CD4-positive, alpha-beta T cell treated with Interleukin-2 at 100 ng/mL for 4 hours (primary cell): ENCODE measurements around the gene SMARCC1.
"Not testable (repeated sequence)": the region's sequence is repeated elsewhere in the genome, so short reads cannot be mapped to it uniquely, and the experiment has no call there.

Source experiments
- DNase-seq: peaks from one replicate; pipeline ENCODE4 v3.0.0-alpha.2; 2020; ENCODE audit warnings: low spot score

The SMARCC1 gene

DNA sequence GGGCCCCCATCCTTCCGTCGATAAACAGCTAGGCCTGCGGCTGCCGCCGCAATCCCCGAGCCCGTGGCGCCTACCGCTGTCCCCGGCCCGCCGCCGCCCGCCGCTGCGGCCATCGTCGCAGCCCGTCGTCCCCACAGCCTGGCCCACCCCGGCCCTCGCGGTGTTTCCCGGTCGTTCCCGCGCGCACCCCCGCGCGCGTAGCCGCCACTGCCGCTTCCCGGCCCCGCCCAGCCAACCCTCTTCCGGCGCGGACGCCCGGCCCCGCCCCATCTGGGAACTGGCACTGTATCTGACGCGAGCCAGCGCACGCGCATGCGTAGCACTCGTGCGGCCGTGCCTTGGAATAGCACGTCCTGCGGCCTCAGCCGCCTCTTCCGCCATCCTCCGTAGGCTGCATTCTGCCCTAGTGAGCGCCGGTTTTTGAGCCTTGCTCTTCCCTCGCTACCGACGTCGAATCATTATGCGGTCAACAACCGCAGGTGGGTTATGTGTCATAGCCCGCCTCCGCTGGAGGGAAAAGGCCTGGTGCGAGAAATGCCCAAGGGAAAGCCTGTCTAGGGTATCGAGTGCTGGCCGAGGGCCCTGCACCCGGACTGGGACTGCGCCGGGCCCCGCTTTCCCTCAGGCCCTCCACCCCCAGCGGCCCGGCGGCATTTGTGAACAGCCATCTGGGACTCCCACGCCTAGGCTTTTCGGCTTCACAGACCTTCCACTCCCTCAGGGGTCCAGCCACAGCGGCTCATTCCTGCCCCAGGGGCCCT lies at the start of gene SMARCC1:
Gene SMARCC1, minus strand, starts transcription at position 209 of the 761 bp plus-strand sequence. Its CDS starts 96 bp downstream, at position 113.
- peak; percentile 96 for DNase-seq

- DNase-seq, result not testable (repeated sequence)
Observed at GRCh38 chr3:47829482-47829881, 47.8 kb upstream of the SMARCC1 start.

DNA sequence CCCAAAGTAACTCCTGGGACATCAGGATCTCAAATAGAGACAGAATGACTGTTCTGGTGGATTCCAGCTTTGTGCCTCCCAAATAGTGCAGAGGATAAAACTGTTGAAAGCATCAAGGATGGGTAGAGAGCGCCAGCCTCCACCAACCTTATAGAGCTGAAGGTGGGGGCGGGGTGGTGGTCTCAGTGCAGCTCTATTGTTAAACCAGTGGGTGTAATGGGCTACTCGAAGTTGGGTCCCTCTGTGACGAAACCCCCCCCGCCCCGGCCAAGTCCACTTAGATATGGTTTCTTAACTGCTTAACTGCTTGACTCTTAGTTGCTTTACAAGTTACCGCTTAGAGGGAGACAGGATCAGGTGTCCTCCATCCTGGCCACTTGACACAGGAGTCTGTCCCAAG lies 43.9 kb upstream of the SMARCC1 start:
- no peak for DNase-seq

DNA sequence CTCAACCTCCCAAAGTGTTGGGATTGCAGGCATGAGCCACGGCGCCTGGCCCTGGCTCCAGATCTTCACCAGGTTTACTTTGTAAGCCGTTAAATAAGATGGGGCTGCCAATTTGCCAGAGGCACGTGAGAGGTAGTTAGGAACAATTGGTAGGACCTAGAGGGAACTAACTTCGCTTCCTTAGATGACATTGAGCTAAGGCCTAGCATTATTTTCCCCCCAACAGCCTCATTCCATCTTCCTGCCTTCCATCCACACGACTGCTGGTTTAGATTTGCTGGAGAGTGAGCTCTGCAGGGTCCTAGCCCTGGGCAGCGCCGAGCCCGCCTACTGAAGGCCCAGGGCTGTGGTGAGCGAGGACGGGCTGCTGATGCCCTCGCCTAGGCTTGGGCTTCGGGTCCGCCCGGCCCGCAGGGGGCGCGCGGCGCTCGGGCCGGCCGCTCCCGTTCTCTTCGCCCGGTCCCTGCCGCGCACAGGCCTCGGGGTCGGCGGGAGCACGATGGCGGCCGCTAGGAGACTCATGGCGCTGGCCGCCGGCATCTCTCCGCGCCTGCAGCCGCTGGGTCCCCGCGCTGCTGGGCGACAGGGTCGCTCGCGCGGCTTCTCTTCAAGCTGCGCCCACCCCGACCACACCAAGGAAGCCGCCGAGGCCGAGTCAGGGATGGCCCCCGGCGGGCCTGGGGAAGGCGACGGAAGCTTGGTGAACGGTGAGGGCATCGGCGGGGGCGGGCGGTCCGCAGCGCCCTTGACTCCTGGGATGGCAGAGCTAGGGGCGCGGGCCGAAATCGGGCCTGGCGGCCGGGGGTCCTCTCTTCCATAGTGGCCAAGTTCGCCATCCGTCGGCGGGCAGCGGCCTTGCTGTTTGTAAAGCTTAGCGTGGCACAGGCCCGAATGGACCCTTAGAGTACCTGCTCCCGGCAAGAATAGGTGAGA lies 43.1 kb upstream of the SMARCC1 start:
- DNase-seq, result peak; percentile 79

- no peak for DNase-seq
Observed at GRCh38 chr3:47817609-47818008, 35.9 kb upstream of the SMARCC1 start.

DNA sequence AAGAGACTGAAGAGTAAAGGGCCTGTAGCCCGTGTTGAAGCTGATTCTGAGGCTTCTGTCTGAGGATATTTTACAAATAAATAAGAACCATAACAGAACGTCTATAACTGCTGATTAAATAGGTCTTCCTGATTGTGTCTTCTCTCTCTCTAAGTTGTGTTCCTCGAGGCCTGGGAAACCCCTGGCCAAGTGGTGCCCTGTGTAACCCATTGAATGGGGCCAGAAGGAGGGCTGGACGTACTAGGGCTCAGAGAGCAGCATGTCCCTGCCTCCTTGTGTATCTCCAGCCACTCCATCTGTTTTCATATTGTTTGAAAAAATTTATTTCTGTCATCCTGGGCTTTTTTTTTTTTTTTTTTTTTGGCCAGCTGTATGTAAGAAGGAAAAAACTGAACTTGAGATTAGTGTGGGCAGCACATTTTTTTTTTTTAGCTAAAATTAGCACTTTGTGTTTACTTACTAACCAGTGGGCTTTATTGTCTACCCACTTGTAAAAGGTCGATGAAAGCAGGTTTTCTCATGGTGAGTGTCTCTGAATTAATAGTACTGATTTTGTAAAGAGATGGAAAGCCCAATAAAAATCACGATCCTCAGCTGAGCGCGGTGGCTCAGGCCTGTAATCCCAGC lies 32.0 kb upstream of the SMARCC1 start:
- DNase-seq, result no peak

GRCh38 chr3:47804577-47804976 lies 22.9 kb upstream of the SMARCC1 start:
- no peak for DNase-seq

- DNase-seq, result peak; percentile 27
Observed at GRCh38 chr3:47803480-47804025, 21.9 kb upstream of the SMARCC1 start.

GRCh38 chr3:47802734-47803479 lies 21.2 kb upstream of the SMARCC1 start, which contains the start of gene DHX30:
DHX30 (plus strand) TSS chr3:47803138; CDS start chr3:47810684, 7,546 bp downstream.
- peak; percentile 85 for DNase-seq

DNA sequence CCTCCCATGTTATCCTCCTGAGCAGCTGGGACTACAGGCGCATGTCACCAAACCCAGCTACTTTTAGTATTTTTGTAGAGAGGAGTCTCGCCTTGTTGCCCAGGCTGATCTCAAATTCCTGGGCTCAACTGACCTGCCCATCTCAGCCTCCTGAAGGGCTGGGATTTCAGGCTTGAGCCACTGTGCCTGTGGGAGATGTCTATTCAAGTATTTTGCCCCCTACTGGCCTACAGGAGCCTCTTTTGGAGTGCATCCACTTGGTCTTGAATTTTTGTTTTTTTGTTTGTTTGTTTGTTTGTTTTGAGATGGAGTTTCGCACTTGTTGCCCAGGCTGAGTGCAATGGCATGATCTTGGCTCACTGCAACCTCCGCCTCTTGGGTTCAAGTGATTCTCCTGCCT lies 18.0 kb upstream of the SMARCC1 start:
- no peak for DNase-seq

GRCh38 chr3:47794544-47794943 lies 12.9 kb upstream of the SMARCC1 start:
- no peak for DNase-seq

GRCh38 chr3:47792699-47793098 lies 11.0 kb upstream of the SMARCC1 start:
- DNase-seq, result no peak

- DNase-seq, result no peak
Observed at GRCh38 chr3:47791193-47791855, 9.6 kb upstream of the SMARCC1 start.

DNA sequence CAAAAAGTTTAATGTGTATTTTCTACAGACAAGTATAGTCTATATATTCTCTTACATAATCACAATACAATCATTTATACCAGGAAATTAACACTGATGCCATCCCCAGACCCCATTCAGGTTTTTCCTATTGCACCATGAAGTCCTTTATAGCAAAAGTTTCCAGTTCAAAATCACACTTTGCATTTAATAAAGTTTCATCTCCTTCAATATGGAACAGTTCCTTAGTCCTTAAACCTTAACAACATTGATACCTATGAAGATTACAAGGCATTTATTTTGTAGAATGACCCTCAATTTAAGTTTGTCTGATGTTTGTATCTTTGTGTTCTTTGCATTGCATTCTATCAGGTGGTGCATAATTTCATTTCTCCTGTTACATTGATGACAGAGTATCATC lies 2.0 kb upstream of the SMARCC1 start:
- no peak for DNase-seq

DNA sequence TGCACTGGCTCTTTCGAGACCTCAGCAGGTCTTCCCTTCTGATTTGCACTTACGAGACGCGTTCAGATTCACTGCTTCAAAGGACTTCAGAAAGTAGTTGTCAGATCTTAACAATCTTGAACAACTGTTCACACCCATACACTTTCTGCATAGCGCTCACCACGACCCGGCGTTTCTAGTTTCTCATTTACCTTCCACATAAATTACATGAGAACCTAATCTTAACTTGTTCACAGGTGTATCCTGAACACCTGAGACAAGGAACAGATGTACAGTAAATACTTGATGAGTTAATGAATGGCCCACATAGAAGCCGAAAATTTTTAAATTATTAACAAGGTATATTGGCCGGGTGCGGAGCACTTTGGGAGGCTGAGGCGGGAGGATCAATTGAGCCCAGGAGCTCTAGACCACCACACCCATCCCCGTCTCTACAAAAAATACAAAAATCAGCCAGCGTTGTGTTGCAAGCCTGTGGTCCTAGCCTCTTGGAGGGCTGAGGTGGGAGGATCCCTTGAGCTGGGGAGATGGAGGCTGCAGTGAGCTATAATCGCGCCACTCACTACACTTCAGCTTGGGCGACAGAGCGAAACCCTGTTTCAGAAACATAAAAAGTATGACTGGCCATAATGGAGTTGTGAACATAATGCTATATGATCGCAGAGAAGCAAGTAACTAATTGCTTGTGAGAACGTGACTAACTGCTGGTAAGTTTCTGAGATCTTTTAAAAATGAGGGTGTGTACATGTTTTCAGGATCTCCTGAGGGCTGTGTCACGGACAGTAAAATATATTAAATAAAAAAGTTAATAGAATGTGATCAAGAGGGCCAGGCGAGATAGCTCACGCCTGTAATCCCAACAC lies 984 bp upstream of the SMARCC1 start:
- no peak for DNase-seq

DNA sequence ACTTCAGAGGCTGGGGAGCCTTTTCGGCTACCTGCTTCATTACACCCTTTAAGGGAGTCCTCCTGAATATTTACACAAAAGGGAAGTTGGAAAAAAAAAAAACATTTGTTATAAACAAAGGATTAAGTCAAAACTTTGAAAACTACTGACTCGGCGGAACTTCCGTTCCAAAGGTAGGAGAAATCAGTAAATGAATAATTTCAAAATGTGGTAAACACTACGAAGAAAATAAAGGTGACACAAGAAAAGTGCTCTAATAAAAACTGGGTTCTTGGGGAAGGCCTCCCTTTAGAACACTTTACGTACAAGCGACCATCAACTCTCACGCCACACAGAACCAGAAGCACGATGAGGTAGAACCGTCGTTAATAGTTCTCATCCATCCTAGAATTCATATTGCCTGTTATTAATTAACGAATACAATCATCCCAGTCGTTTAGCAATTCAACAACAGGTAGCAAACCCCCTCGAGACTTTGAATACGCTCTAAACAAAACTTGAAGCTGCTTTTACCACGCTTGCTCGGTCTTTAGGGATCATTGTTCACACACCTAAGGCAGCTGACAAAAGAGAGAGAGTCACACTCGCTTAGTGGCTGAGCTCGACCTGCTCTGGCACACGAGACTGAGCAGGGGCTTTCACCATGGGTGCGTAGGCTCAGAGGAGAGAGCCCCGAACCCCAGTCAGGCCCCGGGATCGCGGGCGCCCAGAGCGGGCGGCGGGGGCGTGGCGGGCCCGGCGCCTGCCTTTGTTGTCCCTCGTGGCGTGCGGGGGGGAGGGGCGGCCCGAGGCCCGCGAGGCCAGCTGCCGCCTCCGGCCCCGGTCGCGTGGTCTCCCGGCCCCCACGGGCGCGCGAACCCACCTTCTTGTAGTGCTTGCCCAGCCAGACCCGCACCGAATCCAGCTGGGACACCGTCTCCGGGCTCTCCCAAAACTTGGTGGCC lies 680 bp downstream of the SMARCC1 start:
- peak; percentile 43 for DNase-seq

DNA sequence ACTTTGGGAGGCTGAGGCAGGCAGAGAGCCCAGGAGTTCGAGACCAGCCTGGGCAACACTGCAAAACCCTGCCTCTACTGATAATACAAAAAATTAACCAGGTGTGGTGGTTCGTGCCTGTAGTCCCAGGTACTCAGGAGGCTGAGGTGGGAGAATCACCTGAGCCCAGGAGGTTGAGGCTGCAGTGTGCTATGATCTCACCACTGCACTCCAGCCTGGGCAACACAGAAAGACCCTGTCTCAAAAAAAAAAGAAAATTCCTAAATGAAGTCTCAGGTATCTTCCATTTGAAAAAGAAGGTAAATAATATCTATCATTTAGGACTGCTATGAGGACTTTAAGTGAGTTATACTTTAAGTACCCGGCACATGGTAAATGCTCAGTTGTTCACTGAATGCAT lies 2.9 kb downstream of the SMARCC1 start:
- no peak for DNase-seq

- DNase-seq, result no peak
Observed at GRCh38 chr3:47772788-47773187, 8.9 kb downstream of the SMARCC1 start.

GRCh38 chr3:47772047-47772446 lies 9.6 kb downstream of the SMARCC1 start:
- no peak for DNase-seq
